GM12891 (cell line): ENCODE data around the gene PPP1R26.

Experiments
- PAX5 ChIP-seq: IDR thresholded peaks from 2 replicates; pipeline ENCODE4 v1.6.1; 2011; ENCODE audit warnings: low read length, moderate library complexity, mild to moderate bottlenecking; ENCODE audit not compliant: insufficient read depth, severe bottlenecking
- POLR2A ChIP-seq: IDR thresholded peaks from 2 replicates; pipeline ENCODE4 v1.6.1; 2011; ENCODE audit warnings: low read depth, low read length, control low read depth
- POLR2AphosphoS5 ChIP-seq: IDR thresholded peaks from 2 replicates; pipeline ENCODE4 v1.6.1; 2011; ENCODE audit warnings: low read depth, low read length, control low read depth
- SPI1 ChIP-seq: IDR thresholded peaks from 2 replicates; pipeline ENCODE4 v1.6.1; 2011; ENCODE audit warnings: low read depth, low read length, control low read depth
- TAF1 ChIP-seq: IDR thresholded peaks from 2 replicates; pipeline ENCODE4 v1.6.1; 2011; ENCODE audit warnings: low read depth, low read length, control low read depth

- TF ChIP-seq POLR2AphosphoS5: no peak
- no peak for TF ChIP-seq POLR2A
- no peak for TF ChIP-seq TAF1
- no peak for TF ChIP-seq PAX5
- no peak for TF ChIP-seq SPI1
These were observed 28.7 kb downstream of the PPP1R26 start for GRCh38 chr9:135508211-135508820.
